HG03196 (cell line): ENCODE data around the gene KCNJ18.
"Not testable (repeated sequence)": the region's sequence is repeated elsewhere in the genome, so short reads cannot be mapped to it uniquely, and the experiment has no call there.

Experiments
- ATAC-seq: cut with Tn5 transposase; IDR thresholded peaks from one replicate; pipeline ENCODE4 v1.9.1; 2021; ENCODE audit not compliant: unreplicated experiment

Gene KCNJ18

GRCh38 chr17:21702029-21702428, 9.7 kb downstream of the KCNJ18 start:
- not testable (repeated sequence) for ATAC-seq

- ATAC-seq, result not testable (repeated sequence)
Observed at GRCh38 chr17:21702521-21702920, 10.2 kb downstream of the KCNJ18 start.

GRCh38 chr17:21702940-21703640, 10.8 kb downstream of the KCNJ18 start:
- not testable (repeated sequence) for ATAC-seq

- ATAC-seq, result not testable (repeated sequence)
Observed at GRCh38 chr17:21703891-21704872, 11.9 kb downstream of the KCNJ18 start.

GRCh38 chr17:21705021-21705601, 12.8 kb downstream of the KCNJ18 start:
- ATAC-seq, result no peak

GRCh38 chr17:21705746-21706145, 13.4 kb downstream of the KCNJ18 start:
- not testable (repeated sequence) for ATAC-seq

- ATAC-seq, result not testable (repeated sequence)
Observed at GRCh38 chr17:21706546-21706945, 14.2 kb downstream of the KCNJ18 start.

GRCh38 chr17:21707131-21707530, 14.8 kb downstream of the KCNJ18 start:
- not testable (repeated sequence) for ATAC-seq

GRCh38 chr17:21707711-21708611, 15.6 kb downstream of the KCNJ18 start:
- not testable (repeated sequence) for ATAC-seq

GRCh38 chr17:21708612-21709535, 16.6 kb downstream of the KCNJ18 start:
- ATAC-seq, result not testable (repeated sequence)

GRCh38 chr17:21709994-21710393, 17.7 kb downstream of the KCNJ18 start:
- not testable (repeated sequence) for ATAC-seq

- ATAC-seq, result not testable (repeated sequence)
Observed at GRCh38 chr17:21710486-21710885, 18.2 kb downstream of the KCNJ18 start.

GRCh38 chr17:21711182-21711581, 18.9 kb downstream of the KCNJ18 start:
- no peak for ATAC-seq

GRCh38 chr17:21713020-21713419, 20.7 kb downstream of the KCNJ18 start:
- not testable (repeated sequence) for ATAC-seq

GRCh38 chr17:21713631-21714030, 21.3 kb downstream of the KCNJ18 start:
- ATAC-seq, result not testable (repeated sequence)

- not testable (repeated sequence) for ATAC-seq
Observed at GRCh38 chr17:21714676-21715075, 22.4 kb downstream of the KCNJ18 start.

- not testable (repeated sequence) for ATAC-seq
Observed at GRCh38 chr17:21715877-21716276, 23.6 kb downstream of the KCNJ18 start.

GRCh38 chr17:21718971-21719370, 26.6 kb downstream of the KCNJ18 start:
- ATAC-seq, result not testable (repeated sequence)
